DOHH2 (cell line): ENCODE measurements around the gene SLC17A1.

Source experiments
- H3F3A ChIP-seq: fragments of 200-600 bp; sonication (generic), shearing (Covaris generic); 2 replicates; pipeline ENCODE4 v1.6.0; 2016; ENCODE audit warnings: antibody characterized with exemption, mild to moderate bottlenecking; ENCODE audit not compliant: control insufficient read depth, insufficient read depth
- H3K27ac ChIP-seq: fragments of 200-600 bp; sonication (generic); 2 replicates; pipeline ENCODE4 v1.5.1; 2014; ENCODE audit warnings: low read depth, mild to moderate bottlenecking, low read length, moderate library complexity
- H3K27me3 ChIP-seq: fragments of 200-600 bp; sonication (generic); 2 replicates; pipeline ENCODE4 v1.6.1; 2014; ENCODE audit warnings: mild to moderate bottlenecking, low read length, mixed read lengths; ENCODE audit not compliant: control insufficient read depth
- H3K36me3 ChIP-seq: fragments of 200-600 bp; sonication (generic); 2 replicates; pipeline ENCODE4 v1.6.1; 2014; ENCODE audit warnings: mild to moderate bottlenecking, low read length, moderate library complexity, mixed read lengths; ENCODE audit not compliant: control insufficient read depth
- H3K4me1 ChIP-seq: fragments of 200-600 bp; sonication (generic); 2 replicates; pipeline ENCODE4 v1.6.1; 2014; ENCODE audit warnings: mild to moderate bottlenecking, low read length, mixed read lengths; ENCODE audit not compliant: control insufficient read depth
- H3K4me2 ChIP-seq: fragments of 200-600 bp; sonication (generic); 2 replicates; pipeline ENCODE4 v1.6.0; 2014; ENCODE audit warnings: mild to moderate bottlenecking, low read length, moderate library complexity
- H3K4me3 ChIP-seq: fragments of 200-600 bp; sonication (generic); 2 replicates; pipeline ENCODE4 v1.5.1; 2014; ENCODE audit warnings: mild to moderate bottlenecking, low read length, mixed read lengths
- H3K79me2 ChIP-seq: fragments of 200-600 bp; sonication (generic); 2 replicates; pipeline ENCODE4 v1.6.1; 2014; ENCODE audit warnings: mild to moderate bottlenecking, low read length, mixed read lengths; ENCODE audit not compliant: control insufficient read depth
- H3K9me2 ChIP-seq: fragments of 200-600 bp; sonication (generic); replicated peaks from 2 replicates; pipeline ENCODE4 v1.6.1; 2014; ENCODE audit warnings: mild to moderate bottlenecking, low read length, mixed read lengths; ENCODE audit not compliant: control insufficient read depth
- H3K9me3 ChIP-seq: fragments of 200-600 bp; sonication (generic); 2 replicates; pipeline ENCODE4 v1.6.1; 2014; ENCODE audit warnings: antibody characterized with exemption, low read length, mixed read lengths; ENCODE audit not compliant: control insufficient read depth, insufficient read depth
- H4K20me1 ChIP-seq: fragments of 200-600 bp; sonication (generic); 2 replicates; pipeline ENCODE4 v1.6.0; 2014; ENCODE audit warnings: low read depth, mild to moderate bottlenecking, antibody characterized with exemption, low read length, moderate library complexity; ENCODE audit not compliant: control insufficient read depth, insufficient read depth
- EZH2phosphoT487 ChIP-seq: fragments of 200-600 bp; sonication (generic); IDR thresholded peaks from 2 replicates; pipeline ENCODE4 v1.6.1; 2017; ENCODE audit warnings: borderline replicate concordance, mild to moderate bottlenecking, antibody characterized with exemption, low read length, moderate library complexity, mixed read lengths
- TF ChIP-seq, protein P1 (sequence below): fragments of 200-600 bp; sonication (generic); IDR thresholded peaks from one replicate; pipeline ENCODE4 v1.5.1; 2014; ENCODE audit warnings: antibody characterized with exemption, mild to moderate bottlenecking, low read depth, low read length; ENCODE audit not compliant: poor library complexity, severe bottlenecking

The SLC17A1 gene

DNA sequence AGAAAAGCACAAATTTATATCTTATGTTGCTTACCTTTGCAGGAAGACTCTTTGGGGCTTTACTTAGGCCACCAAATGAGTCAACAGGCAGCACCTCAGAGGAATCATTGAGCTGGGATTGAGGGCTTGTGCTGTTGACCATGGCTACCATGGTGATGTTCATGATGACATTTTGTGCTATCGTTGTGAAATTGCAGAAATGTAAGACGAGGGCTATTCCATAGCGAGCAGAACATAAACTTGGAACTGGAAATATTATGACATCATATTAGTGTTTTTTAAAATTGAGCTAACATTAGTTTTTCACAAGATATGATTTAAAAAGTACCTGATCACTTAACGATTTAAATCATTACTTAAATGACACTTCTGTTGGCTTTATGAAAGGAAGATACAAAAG, 30.3 kb upstream of the SLC17A1 start:
- Histone ChIP-seq H3K27ac (no peak overlapping the region), H3K79me2 (no peaks in the 10 kb centered on the region), H3K9me2 (no peaks in the 10 kb centered on the region), H3K4me3 (no peak overlapping the region), H3F3A (no peaks in the 10 kb centered on the region), H3K36me3 (no peaks in the 10 kb centered on the region), H3K4me2 (no peak overlapping the region), H3K9me3 (no peaks in the 10 kb centered on the region), H3K4me1 (no peaks in the 10 kb centered on the region), H3K27me3 (peaks cover 6% of the 10 kb centered on the region), H4K20me1 (no peaks in the 10 kb centered on the region)
- TF ChIP-seq, protein P1, sequence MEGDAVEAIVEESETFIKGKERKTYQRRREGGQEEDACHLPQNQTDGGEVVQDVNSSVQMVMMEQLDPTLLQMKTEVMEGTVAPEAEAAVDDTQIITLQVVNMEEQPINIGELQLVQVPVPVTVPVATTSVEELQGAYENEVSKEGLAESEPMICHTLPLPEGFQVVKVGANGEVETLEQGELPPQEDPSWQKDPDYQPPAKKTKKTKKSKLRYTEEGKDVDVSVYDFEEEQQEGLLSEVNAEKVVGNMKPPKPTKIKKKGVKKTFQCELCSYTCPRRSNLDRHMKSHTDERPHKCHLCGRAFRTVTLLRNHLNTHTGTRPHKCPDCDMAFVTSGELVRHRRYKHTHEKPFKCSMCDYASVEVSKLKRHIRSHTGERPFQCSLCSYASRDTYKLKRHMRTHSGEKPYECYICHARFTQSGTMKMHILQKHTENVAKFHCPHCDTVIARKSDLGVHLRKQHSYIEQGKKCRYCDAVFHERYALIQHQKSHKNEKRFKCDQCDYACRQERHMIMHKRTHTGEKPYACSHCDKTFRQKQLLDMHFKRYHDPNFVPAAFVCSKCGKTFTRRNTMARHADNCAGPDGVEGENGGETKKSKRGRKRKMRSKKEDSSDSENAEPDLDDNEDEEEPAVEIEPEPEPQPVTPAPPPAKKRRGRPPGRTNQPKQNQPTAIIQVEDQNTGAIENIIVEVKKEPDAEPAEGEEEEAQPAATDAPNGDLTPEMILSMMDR, result no peak
- no peak for TF ChIP-seq EZH2phosphoT487

GRCh38 chr6:25852756-25853155, 20.9 kb upstream of the SLC17A1 start:
- H3K4me2 ChIP-seq, result no peak overlapping the region
- H3K27ac ChIP-seq, result no peak overlapping the region
- no peaks in the 10 kb centered on the region for H3K9me3 ChIP-seq
- H3K4me3 ChIP-seq, result no peak overlapping the region
- H3K27me3 ChIP-seq, result 0 out of 2 replicates have a peak, but pooled peaks cover 5% of the 10 kb centered on the region
- no peaks in the 10 kb centered on the region for H3K79me2 ChIP-seq
- no peaks in the 10 kb centered on the region for H3K4me1 ChIP-seq
- H3K36me3 ChIP-seq, result no peaks in the 10 kb centered on the region
- H3F3A ChIP-seq, result no peaks in the 10 kb centered on the region
- TF ChIP-seq, protein P1, result no peak
- TF ChIP-seq EZH2phosphoT487, result no peak
- no peaks in the 10 kb centered on the region for H4K20me1 ChIP-seq
- H3K9me2 ChIP-seq, result no peaks in the 10 kb centered on the region

DNA sequence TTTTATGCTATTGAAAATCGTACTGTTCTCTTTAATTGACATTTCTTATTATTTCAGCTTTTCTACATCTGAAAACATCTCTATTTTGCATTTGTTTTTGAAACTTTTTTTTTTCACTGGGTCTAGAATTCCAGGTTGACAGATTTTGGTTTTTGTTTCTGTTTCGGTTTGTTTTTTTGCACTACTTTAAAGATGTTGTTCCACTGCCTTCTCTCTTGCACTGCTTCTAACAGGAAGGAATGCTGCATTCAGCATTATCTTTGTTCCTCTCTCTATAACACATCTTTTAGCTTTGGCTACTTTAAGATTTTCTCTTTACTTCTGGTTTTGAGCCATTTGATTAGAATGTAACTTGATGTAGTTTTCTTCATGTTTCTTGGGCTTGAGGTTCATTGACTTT, 20.1 kb upstream of the SLC17A1 start:
- Histone ChIP-seq H3K4me3 (no peak overlapping the region), H3K79me2 (no peaks in the 10 kb centered on the region), H3K9me2 (no peaks in the 10 kb centered on the region), H3K4me2 (no peak overlapping the region), H3K4me1 (no peaks in the 10 kb centered on the region), H3F3A (no peaks in the 10 kb centered on the region), H3K36me3 (no peaks in the 10 kb centered on the region), H4K20me1 (no peaks in the 10 kb centered on the region), H3K27me3 (0 out of 2 replicates have a peak, but pooled peaks cover 5% of the 10 kb centered on the region), H3K9me3 (no peaks in the 10 kb centered on the region), H3K27ac (no peak overlapping the region)
- TF ChIP-seq, protein P1, result no peak
- no peak for TF ChIP-seq EZH2phosphoT487
